GM21737 (cell line): ENCODE results near the gene PIGM.
"Not testable (repeated sequence)": the region's sequence is repeated elsewhere in the genome, so short reads cannot be mapped to it uniquely, and the experiment has no call there.

Source experiments
- ATAC-seq: cut with Tn5 transposase; IDR thresholded peaks from one replicate; pipeline ENCODE4 v1.9.1; 2021; ENCODE audit warnings: mild to moderate bottlenecking, moderate library complexity; ENCODE audit not compliant: unreplicated experiment

The PIGM gene

DNA sequence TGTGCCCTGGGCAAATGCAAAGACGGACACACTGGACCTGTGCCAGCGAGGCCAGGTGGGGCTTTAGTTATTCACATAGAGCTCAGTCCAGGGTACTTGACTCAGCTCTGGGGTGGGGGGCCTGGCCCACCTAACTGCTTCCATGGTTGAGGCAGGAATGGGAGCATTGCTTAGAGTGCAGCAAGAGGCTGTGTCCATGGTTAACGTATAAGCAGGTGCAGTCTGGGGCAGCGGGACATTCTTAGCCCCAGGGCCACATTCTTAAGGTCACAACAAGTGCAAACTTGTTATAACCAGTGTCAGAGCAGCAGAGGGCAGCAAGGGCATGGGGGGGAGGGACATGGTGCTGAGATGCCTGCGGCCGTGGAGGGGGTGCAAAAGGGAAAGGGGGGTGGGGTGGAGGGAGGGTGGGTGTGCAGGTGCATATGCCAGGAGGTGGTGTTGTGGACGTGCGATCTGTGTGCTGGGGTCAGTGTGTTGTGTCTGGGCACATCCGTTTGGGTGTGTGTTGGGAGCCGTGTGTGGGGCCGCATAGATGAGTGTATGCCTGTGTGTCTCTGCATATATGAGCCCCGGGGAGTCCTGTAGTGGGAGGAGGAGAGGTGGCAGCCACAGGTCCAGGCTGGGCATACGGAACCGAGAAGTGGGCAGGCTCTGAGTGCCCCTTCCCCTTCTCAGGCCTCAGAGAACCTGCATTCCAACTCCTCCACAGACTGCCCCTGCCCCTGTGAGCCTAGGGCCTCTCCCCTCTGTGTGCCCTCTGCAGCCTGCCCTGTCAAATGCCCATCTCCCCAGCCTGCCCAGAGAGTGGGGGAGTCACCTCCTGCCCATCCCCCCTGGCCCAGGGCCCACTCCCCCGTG, 29.8 kb upstream of the PIGM start:
- no peak for ATAC-seq

GRCh38 chr1:160058087-160058486, 26.3 kb upstream of the PIGM start:
- no peak for ATAC-seq

- ATAC-seq, result no peak
Measured at GRCh38 chr1:160056648-160057169, 24.9 kb upstream of the PIGM start.

DNA sequence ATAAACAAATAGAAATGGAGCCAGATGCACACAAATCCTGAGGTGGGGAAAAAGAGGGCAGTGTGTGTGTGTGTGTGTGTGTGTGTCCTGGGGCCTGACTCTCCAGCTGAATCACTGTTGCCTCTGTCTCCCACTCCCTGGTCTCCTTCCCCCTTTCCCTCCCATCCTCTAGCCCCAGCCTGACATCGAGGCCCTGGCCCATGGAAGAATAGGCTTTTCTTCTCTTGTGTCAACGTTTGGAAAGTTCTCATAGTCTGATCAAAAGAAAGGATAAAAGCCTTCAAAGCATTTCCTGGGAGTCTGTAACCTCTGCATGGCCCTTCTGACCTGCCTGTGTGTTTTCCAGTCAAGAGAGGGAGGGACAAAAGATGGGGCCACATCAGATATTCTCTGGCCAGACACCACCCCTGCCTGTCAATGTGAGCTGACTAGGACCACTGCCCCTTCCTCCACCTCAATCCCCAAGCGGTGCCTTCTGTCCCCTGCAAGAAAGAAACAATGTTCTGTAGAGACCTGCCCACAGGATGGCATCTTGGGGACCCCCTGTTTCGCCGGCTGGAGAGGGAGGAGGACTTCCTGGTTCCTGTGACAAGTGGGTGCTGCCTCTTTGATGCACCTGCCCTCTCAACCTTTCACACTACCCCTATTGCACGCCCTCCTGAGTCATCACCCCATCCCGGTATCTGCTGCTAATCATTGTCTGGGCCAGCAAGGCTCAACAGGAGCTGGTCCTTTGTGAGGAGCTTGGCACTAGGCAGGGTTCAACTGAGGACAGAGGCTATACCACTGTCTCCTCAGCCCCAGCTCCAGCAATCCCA, 22.0 kb upstream of the PIGM start:
- ATAC-seq, result no peak

- ATAC-seq, result no peak
Measured at GRCh38 chr1:160052936-160053335, 21.1 kb upstream of the PIGM start.

GRCh38 chr1:160050619-160051018, 18.8 kb upstream of the PIGM start:
- ATAC-seq, result no peak

DNA sequence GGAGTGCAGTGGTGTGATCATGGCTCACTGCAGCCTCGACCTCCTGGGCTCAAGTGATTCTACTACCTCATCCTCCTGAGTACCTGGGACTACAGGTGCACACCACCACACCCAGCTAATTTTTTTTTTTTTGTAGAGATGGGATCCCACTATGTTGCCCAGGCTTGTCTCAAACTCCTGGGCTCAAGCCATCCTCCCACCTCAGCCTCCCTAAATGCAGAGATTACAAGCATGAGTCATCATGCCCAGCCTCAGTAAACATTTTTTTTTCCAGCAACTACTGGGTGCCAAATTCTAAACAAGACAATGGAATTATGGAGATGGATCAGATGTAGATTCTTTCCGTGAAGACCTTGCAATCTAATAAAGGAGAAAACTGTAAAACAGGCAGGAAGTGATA, 18.4 kb upstream of the PIGM start:
- ATAC-seq, result not testable (repeated sequence)

GRCh38 chr1:160049101-160049500, 17.3 kb upstream of the PIGM start:
- no peak for ATAC-seq

DNA sequence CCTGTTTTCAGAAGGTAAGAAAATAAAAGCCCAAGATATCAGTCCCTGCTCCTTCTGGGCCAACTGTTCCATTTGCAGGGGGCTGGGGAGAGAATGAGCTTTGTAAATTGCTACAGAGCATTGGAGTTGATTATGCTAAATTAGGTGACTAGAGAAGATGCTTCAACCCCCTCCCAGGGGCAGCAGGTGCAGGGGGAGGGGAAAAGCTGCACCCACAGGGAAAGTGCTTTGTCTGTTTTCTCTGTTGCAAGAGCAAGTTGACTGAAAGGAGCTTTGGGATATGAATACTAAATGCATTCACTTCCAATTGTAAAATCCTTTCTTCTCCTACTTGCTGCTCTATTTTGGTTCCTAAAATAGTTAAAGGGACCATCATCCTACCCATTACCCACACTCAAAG, 16.5 kb upstream of the PIGM start:
- no peak for ATAC-seq

GRCh38 chr1:160047111-160047991, 15.6 kb upstream of the PIGM start:
- no peak for ATAC-seq

GRCh38 chr1:160046494-160047110, 14.8 kb upstream of the PIGM start:
- ATAC-seq, result no peak

DNA sequence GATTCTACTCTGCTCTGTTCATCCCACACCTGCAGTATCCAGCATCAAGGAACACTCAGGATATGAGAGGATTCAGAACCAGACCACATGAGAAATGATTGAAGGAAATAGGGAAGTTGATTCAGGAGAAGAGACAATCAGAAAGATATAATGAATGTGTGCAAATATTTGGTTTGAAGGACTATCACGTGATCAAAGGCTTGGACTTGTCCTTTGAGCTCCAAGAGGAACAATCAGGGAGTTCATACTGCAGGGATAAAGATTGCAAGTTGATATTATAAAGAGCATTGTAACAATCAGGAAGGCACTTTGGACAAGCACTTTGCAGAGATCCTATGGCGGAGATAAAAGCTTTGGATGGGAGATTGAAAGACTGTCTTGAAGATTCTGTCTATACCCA, 13.9 kb upstream of the PIGM start:
- ATAC-seq, result no peak

DNA sequence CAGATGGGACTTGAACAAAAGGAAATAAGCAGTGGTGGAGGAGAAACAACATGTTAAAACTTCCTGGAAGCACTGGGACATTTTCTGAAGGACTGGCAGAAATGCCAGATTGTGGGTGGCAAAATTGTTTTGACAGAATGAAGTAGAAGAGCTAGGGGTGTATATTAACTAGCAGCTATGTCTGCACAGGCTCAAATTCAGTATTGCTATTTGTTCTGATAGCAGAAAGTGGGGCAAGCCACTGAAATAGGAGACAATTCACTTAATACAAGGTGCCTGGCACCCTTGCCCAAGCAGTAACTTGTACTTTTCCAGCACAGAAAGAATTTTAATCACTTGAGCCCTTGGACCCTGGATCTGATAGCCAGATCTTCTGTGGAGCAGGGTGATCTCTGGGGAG, 11.8 kb upstream of the PIGM start:
- no peak for ATAC-seq

- no peak for ATAC-seq
Measured at GRCh38 chr1:160040476-160040875, 8.7 kb upstream of the PIGM start.

GRCh38 chr1:160032165-160032820, 503 bp upstream of the PIGM start:
- ATAC-seq, result no peak

- ATAC-seq, result no peak
Measured at GRCh38 chr1:160030657-160031364, 979 bp downstream of the PIGM start.

- no peak for ATAC-seq
Measured at GRCh38 chr1:160028426-160028825, 3.4 kb downstream of the PIGM start.

DNA sequence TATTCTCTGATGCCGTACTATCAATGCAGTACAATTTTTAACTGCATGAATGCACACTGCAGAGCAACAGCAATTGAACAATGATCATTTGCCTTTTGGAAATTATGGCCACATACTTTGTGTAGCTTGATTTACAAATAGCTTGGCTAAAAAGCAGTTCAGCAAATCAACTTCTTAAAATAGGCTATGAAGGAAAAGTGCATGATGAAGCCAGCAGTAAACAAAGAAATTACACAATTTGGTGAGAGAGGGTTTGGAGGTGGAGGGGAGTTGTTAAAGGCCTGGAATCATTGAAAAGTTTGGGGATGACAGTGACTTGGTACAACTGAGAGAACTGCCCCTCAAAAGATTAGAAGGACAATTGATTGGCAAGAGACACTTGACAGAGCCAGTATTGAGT, 6.5 kb downstream of the PIGM start:
- no peak for ATAC-seq

- ATAC-seq, result no peak
Measured at GRCh38 chr1:160024195-160024905, 7.4 kb downstream of the PIGM start.
